Ovary (tissue), 3 donors: ENCODE measurements around the gene PLEKHA6.

Experiments
- CTCF ChIP-seq, 3 donors: fragments of 450-650 bp in 2 of 3; fragments of 200-600 bp in 1 of 3; IDR thresholded peaks; one replicate each; pipeline versions ENCODE4 v1.5.1 to v1.8.0; 2016 to 2022; ENCODE audit warnings: antibody characterized with exemption in 3 of 3, mild to moderate bottlenecking in 1 of 3
- EP300 ChIP-seq: sonication (generic); formaldehyde crosslinking; IDR thresholded peaks from one replicate; pipeline ENCODE4 v1.6.1; 2017; ENCODE audit warnings: antibody characterized with exemption
- donor health status: DM: no; HTN: no; CAD: no.

- TF ChIP-seq EP300 (no peak), CTCF (IDR thresholded peaks at IDR 0.05) (no peak)
Measured at GRCh38 chr1:204331275-204331674, 28.5 kb downstream of the PLEKHA6 start.
